GM12873 (cell line): ENCODE data around the gene KCNIP4.

Experiments used
- CTCF ChIP-seq: IDR thresholded peaks from 2 replicates; pipeline ENCODE4 v1.5.1; 2012; ENCODE audit warnings: low read depth, mild to moderate bottlenecking, moderate library complexity, low read length, control low read depth; ENCODE audit not compliant: insufficient read depth; ENCODE audit errors: missing control alignments

Gene KCNIP4

DNA sequence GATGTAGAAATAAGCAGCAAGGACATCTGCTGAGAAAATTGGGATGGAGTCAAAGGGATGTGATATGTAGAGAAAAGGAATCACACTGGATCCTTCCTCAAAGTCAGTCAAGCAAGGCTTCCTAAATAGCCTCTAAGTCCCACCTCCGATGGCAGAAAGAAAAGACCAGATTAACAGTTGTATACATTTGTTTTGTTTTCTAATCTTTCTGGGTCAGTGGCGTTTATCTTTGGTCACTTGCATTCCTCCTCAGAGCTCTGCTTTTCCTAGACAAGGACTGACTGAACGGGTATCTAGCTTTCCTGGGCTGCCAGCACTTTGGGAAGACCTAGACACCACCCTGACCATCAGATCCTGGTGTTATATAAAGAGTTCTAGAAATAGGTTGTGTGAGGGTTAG is 1225.1 kb downstream of the KCNIP4 start:
- no peak for TF ChIP-seq CTCF

DNA sequence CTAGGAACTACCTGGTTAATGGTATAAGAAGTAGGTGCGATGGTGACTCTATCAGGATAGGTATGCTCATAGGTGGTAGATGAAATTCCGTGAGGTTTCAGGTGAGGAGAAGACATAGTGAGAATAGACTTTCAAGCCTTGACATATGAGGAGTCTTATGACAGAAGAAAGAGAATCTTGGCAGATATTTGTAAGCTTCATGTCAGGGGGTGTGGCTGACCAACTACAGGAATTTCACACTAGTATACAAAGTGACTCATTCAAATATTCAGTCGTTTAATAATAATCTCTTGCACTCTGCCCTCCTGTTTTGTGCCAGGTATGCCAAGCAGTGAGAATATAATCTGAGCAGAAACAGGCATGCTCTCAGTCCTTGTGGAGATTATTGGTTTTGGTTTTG is 1225.6 kb downstream of the KCNIP4 start:
- TF ChIP-seq CTCF, result no peak

GRCh38 chr4:20711335-20711734 is 1237.2 kb downstream of the KCNIP4 start:
- no peak for TF ChIP-seq CTCF

DNA sequence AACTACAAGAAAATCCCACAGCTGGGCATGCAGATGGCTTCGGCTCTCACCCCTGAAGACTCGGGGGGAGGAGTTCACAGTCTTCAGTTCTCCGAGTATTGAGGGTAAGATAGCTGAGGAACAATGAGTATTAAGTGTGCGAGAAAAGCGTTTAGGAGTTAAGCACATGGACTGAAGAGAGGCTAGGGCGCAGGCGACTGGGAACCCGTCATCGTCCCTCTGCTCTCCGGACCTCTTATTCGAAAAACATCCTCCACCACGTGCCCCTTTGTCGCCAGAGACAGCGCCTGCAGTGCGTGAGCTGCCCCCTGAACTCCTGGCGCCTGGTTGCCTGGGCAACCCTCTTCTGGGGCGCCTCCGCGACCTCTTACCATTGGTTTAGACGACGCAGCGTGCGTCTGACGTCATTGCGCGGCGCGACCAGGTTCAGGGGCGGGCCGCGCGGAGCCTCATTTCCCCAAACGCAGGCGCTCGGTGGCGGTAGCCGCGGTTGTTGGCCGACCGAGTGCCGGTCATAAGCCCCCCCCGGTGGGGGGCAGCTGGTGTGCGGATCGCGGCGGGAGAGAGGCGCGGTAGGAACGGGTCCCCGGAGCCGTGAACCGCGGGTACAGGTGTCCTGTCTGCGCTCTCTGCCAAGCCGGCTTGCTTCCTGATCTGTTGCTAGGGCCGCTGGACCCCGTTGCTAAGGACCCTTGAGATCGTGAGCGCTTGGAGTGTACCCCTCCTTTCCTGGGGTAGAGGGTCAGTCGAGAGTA is 1248.4 kb downstream of the KCNIP4 start, which contains the start of gene PACRGL:
PACRGL (plus strand) TSS at position 452 of the 755 bp plus-strand sequence. CDS start 4,024 bp downstream, outside the sequence.
- no peak for TF ChIP-seq CTCF

- TF ChIP-seq CTCF, result no peak
Measured at GRCh38 chr4:20698820-20699219, 1249.8 kb downstream of the KCNIP4 start.

DNA sequence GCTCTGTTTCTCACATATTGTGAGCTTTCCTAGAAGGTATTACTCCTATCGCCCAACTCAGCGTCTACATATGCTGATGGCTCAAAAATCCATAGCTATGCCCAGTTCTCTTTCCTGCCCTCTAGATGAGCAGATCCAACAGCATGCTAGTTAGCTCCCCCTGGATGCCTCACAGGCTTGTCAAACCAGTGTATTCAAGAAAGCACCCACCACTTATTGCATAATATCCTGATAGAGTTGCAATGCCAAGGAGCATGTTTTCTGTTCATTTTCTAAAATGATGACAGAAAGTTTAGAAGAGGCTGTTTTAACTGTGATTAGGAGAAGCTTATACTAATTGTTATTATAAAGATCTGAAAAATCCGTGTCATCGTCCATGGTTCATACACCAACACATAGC is 1250.2 kb downstream of the KCNIP4 start:
- TF ChIP-seq CTCF, result no peak

- no peak for TF ChIP-seq CTCF
Measured at GRCh38 chr4:20696815-20697214, 1251.8 kb downstream of the KCNIP4 start.

- TF ChIP-seq CTCF, result no peak
Measured at GRCh38 chr4:20687864-20688263, 1260.7 kb downstream of the KCNIP4 start.
